GM23338 (cell line): ENCODE measurements around the gene AGXT2. TPM values are rescaled to one million over a fixed set of nuclear protein-coding genes. Genes with fewer than 3 reads are reported as not detected.

ENCODE experiments used
- CREB1 ChIP-seq: fragments of 250-450 bp; sonication (Bioruptor Pico); IDR thresholded peaks from 2 replicates; pipeline ENCODE4 v1.5.0; 2020; ENCODE audit warnings: low read depth, mild to moderate bottlenecking, moderate library complexity
- EZH2phosphoT487 ChIP-seq: fragments of 200-600 bp; sonication (generic); IDR thresholded peaks from one replicate; pipeline ENCODE4 v1.8.1; 2018; ENCODE audit warnings: antibody characterized with exemption; ENCODE audit not compliant: unreplicated experiment
- POLR2AphosphoS5 ChIP-seq: IDR thresholded peaks from 2 replicates; pipeline ENCODE4 v1.6.1; 2016; ENCODE audit warnings: antibody characterized with exemption, low read depth
- STAT1 ChIP-seq: IDR thresholded peaks from one replicate; pipeline ENCODE4 v1.6.1; 2016; ENCODE audit warnings: antibody characterized with exemption; ENCODE audit not compliant: unreplicated experiment
- ZNF114 ChIP-seq: fragments of 250-450 bp; sonication (Bioruptor Pico); IDR thresholded peaks from 2 replicates; pipeline ENCODE4 v1.5.0; 2020; ENCODE audit warnings: mild to moderate bottlenecking, moderate library complexity
- ZNF462 ChIP-seq: fragments of 250-450 bp; sonication (Bioruptor Pico); IDR thresholded peaks from 2 replicates; pipeline ENCODE4 v1.5.0; 2020; ENCODE audit warnings: mild to moderate bottlenecking, moderate library complexity
- polyA plus RNA-seq: library from polyadenylated mRNA; unstranded; fragments of >200 nt; fragmentation: Nextera tagmentation; extraction: Ambion mirVana; gene quantifications from 2 replicates; pipeline ENCODE4 v1.2.1, GENCODE V29; 2016
- total RNA-seq: library from RNA; depleted of rRNA; stranded (reverse); fragments of >200 nt; shearing (Covaris generic); gene quantifications from 2 replicates; pipeline ENCODE4 v1.2.3, GENCODE V29; 2014; rRNA removed

Gene AGXT2
- total and polyA plus RNA-seq, 2 experiments from 2014 or later, result not detected

- TF ChIP-seq ZNF462 (CRISPR knock-in tag), result no peak
- no peak for TF ChIP-seq ZNF114
- no peak for TF ChIP-seq POLR2AphosphoS5
- TF ChIP-seq CREB1 (CRISPR knock-in tag), result no peak
- TF ChIP-seq STAT1, result no peak
- no peak for TF ChIP-seq EZH2phosphoT487
Observed at GRCh38 chr5:34957321-34957720, 90.4 kb downstream of the AGXT2 start (continued).

Other genes with a start within 250 kb of the AGXT2 start
- gene TTC23L, start 208.8 kb downstream of the AGXT2 start, total RNA-seq, result 2.2 and 3.6 TPM in 2 replicates
- 1.1 and 2.3 TPM in 2 replicates for gene TTC23L, start 208.8 kb downstream of the AGXT2 start, polyA plus RNA-seq
- gene RAD1, start 132.4 kb downstream of the AGXT2 start, total RNA-seq, result 39.3 and 43.4 TPM in 2 replicates
- gene RAD1, start 132.4 kb downstream of the AGXT2 start, polyA plus RNA-seq, result 40.9 and 41.6 TPM in 2 replicates
- 69.2 and 72.6 TPM in 2 replicates for gene BRIX1, start 132.2 kb downstream of the AGXT2 start, total RNA-seq
- gene BRIX1, start 132.2 kb downstream of the AGXT2 start, polyA plus RNA-seq, result 137 and 171 TPM in 2 replicates
- 35.7 and 40.8 TPM in 2 replicates for gene DNAJC21, start 118.4 kb downstream of the AGXT2 start, total RNA-seq
- 37.4 and 37.6 TPM in 2 replicates for gene DNAJC21, start 118.4 kb downstream of the AGXT2 start, polyA plus RNA-seq
- gene PRLR, start 182.5 kb upstream of the AGXT2 start, total RNA-seq, result 1.4 and 2.2 TPM in 2 replicates
- 0.31 and 0.45 TPM in 2 replicates for gene PRLR, start 182.5 kb upstream of the AGXT2 start, polyA plus RNA-seq